ENCODE results near the gene KCTD10.
A peak's percentile ranks its signal among the peaks of the same experiment; 100 is the strongest.

KCTD10 gene

DNA sequence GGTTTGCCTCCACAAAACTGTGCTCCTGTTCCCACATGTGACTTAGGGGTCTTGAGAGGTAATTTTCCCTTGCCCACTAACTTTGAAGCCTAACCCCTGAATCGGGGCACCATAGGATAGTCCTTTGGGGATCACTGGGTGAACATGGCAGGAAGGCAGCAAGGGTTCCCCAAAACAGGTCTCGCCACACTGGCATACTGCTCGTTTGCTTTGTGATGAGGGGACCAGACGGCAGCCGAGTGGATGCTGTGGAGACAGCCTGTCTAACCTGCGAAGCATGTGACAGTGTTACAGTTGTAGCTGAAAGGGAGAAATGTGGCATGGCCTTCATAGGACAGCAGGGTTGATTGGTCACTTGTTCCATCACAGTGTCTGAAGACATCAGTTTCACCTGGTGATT is 42.7 kb upstream of the KCTD10 start:
- no peak overlapping the region for H3K4me3 ChIP-seq (replicated peaks; ENCODE audit: low read depth, low read length)
- DNase-seq (ENCODE audit: extremely low read depth, low read depth), result no peak
- TF ChIP-seq, protein P1, sequence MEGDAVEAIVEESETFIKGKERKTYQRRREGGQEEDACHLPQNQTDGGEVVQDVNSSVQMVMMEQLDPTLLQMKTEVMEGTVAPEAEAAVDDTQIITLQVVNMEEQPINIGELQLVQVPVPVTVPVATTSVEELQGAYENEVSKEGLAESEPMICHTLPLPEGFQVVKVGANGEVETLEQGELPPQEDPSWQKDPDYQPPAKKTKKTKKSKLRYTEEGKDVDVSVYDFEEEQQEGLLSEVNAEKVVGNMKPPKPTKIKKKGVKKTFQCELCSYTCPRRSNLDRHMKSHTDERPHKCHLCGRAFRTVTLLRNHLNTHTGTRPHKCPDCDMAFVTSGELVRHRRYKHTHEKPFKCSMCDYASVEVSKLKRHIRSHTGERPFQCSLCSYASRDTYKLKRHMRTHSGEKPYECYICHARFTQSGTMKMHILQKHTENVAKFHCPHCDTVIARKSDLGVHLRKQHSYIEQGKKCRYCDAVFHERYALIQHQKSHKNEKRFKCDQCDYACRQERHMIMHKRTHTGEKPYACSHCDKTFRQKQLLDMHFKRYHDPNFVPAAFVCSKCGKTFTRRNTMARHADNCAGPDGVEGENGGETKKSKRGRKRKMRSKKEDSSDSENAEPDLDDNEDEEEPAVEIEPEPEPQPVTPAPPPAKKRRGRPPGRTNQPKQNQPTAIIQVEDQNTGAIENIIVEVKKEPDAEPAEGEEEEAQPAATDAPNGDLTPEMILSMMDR (IDR thresholded peaks at IDR 0.05; ENCODE audit: low read depth, low read length, missing control alignments), result no peak

DNA sequence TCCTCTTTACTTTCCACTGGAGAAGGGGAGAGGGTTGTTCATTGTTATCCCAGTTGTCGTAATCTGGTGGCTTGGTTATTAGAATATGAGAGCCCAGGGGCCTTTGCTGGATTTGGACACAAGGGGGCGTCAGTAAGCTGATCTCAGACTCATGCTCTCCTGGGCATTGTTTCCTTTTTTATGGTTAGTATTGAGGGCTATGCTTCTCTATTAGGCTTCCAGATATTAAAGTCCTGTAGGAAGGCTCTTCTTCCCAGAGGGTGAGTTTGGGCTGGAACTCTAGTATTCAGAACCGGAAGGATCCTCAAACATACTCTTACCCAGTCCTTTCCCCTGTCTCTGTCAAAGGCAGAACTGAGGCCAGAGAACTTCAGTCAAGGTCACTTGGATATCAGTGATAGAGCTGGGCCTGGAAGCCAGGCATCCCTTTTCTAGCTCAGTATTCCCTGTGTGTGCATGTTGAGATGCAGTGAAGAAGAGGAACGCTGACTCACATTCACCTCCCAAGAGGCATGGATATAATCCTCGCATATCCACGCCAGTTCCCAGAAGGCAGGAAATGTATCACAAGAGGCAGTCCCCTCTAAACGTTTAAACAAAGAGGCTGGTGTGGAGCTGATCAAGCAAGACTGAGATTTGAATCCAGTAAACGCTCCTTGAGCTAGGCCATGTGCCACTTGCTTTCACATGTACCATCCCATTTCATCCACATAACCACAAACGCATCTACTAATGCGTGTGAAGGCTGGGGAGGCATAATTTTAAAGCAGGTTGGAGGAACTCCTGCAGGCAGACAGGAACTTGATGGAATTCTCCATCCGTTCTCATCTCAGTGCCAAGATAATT is 41.9 kb upstream of the KCTD10 start:
- TF ChIP-seq, protein P1 (IDR thresholded peaks at IDR 0.05; ENCODE audit: low read depth, low read length, missing control alignments), result peak; percentile 98
- H3K4me3 ChIP-seq (replicated peaks; ENCODE audit: low read depth, low read length), result no peak overlapping the region
- DNase-seq (ENCODE audit: extremely low read depth, low read depth), result peak; percentile 36

DNA sequence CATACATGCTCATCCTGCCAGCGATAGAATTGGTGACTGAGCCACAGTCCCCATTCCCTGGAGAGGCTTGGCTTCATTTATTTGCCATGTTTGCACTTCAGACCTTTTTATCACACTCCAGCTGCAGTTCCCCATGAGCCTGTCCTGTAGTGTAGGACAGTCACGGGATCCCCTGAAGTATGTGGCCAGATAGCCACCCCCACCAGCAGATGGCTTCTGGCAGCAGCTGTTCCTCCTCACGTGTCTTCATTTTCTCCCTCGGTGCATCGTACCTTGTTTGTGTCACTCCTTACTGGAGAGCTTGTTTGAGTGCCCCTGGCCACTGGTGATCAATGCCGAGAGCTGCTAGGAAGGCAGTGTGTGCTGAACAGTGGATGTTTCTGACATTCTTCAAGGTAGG is 40.5 kb upstream of the KCTD10 start:
- TF ChIP-seq, protein P1 (IDR thresholded peaks at IDR 0.05; ENCODE audit: low read depth, low read length, missing control alignments), result no peak
- DNase-seq (ENCODE audit: extremely low read depth, low read depth), result no peak
- no peak overlapping the region for H3K4me3 ChIP-seq (replicated peaks; ENCODE audit: low read depth, low read length)

DNA sequence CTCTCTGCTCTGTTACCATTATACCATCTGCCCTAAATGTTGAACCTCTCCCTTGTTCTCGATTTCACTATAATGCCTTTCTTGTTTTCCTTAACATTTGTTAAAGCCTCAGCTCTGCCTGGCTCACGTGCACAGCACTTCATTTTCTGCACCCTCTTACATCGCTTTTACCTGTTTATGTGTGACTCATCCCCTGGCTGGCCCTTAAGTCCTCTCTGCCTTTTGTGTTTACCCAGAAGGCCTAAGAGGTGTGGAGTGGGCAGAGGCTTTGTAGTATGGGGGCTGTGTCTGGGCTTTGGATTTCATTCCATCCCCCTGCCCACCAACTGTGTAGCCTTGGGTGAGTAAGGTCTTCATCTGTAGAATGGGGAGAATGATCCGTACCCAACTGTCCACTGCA is 36.9 kb upstream of the KCTD10 start:
- no peak for DNase-seq (ENCODE audit: extremely low read depth, low read depth)
- H3K4me3 ChIP-seq (replicated peaks; ENCODE audit: low read depth, low read length), result no peak overlapping the region
- TF ChIP-seq, protein P1 (IDR thresholded peaks at IDR 0.05; ENCODE audit: low read depth, low read length, missing control alignments), result no peak

DNA sequence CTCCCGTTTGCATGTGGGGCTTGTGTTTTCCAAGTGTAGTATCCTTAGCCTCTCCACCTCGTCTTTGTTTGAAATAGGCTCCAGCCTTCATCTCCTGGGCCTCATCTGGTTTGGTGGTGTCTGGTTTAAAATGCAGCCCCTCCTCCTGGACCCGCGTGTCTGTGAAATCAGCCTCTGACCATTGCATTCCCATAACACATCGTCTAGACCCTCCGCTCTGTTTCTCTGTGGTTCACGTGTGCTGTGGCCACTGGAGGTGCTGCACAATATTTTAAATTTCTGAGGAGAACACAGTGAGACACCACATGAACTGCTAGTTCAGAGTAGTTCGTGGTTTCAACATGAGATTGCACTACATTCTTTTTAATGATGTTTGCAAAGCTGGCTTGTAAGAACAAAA is 36.0 kb upstream of the KCTD10 start:
- TF ChIP-seq, protein P1 (IDR thresholded peaks at IDR 0.05; ENCODE audit: low read depth, low read length, missing control alignments), result no peak
- no peak for DNase-seq (ENCODE audit: extremely low read depth, low read depth)
- no peak overlapping the region for H3K4me3 ChIP-seq (replicated peaks; ENCODE audit: low read depth, low read length)

DNA sequence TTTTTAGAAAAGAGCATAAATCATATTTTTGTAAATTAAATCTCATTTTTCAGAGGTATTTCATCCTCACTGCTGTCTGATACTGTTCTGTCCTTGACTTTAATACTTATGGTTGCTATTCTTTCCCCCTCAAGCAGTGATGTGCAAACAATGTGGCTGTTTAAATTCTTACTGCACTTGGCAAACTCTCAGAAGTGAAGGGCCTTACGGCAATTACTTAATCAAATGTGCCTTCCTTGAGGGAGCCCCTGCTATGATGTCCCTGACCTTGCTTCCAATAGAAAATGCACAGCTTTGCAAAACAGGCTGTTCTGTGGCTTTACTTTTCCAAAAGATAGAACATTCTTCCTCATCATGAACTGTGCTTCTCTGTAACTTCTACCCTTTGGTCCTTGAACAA is 35.5 kb upstream of the KCTD10 start:
- TF ChIP-seq, protein P1 (IDR thresholded peaks at IDR 0.05; ENCODE audit: low read depth, low read length, missing control alignments), result no peak
- DNase-seq (ENCODE audit: extremely low read depth, low read depth), result no peak
- no peak overlapping the region for H3K4me3 ChIP-seq (replicated peaks; ENCODE audit: low read depth, low read length)

Measured in HFF-Myc (cell line).